Immature natural killer cell (primary cell): ENCODE measurements around the gene DND1. TPM values are rescaled to one million over a fixed set of nuclear protein-coding genes. Genes with fewer than 3 reads are reported as not detected.
A peak's percentile ranks its signal among the peaks of the same experiment; 100 is the strongest.
"Not testable (repeated sequence)": the region's sequence is repeated elsewhere in the genome, so short reads cannot be mapped to it uniquely, and the experiment has no call there.

Experiments used
- DNase-seq, 3 donors: peaks; one replicate each; pipeline ENCODE4 v3.0.0; 2022; ENCODE audit warnings: mixed read lengths in 1 of 3
- H3K27ac Mint-ChIP-seq, 6 donors: one replicate each; pipeline ENCODE4 v1.8.0; 2020; ENCODE audit warnings: mixed read lengths in 6 of 6, mild to moderate bottlenecking in 5 of 6, inconsistent platforms in 4 of 6, moderate library complexity in 3 of 6
- H3K27me3 Mint-ChIP-seq, 3 donors: one replicate each; pipeline ENCODE4 v1.8.0; 2020 to 2021; ENCODE audit warnings: low read depth in 3 of 3, mild to moderate bottlenecking in 3 of 3, mixed read lengths in 3 of 3, moderate library complexity in 3 of 3, inconsistent platforms in 1 of 3
- H3K36me3 Mint-ChIP-seq, 3 donors: one replicate each; pipeline ENCODE4 v1.8.0; 2020; ENCODE audit warnings: mixed read lengths in 3 of 3, inconsistent platforms in 2 of 3, mild to moderate bottlenecking in 2 of 3
- H3K4me1 Mint-ChIP-seq, 2 donors: one replicate each; pipeline ENCODE4 v1.8.0; 2020; ENCODE audit warnings: inconsistent platforms in 2 of 2, mild to moderate bottlenecking in 2 of 2, mixed read lengths in 2 of 2, moderate library complexity in 1 of 2
- H3K4me3 Mint-ChIP-seq, 5 donors: one replicate each; pipeline ENCODE4 v1.8.0; 2020; ENCODE audit warnings: mild to moderate bottlenecking in 5 of 5, mixed read lengths in 5 of 5, inconsistent platforms in 3 of 5, moderate library complexity in 3 of 5
- H3K9me3 Mint-ChIP-seq, 6 donors: one replicate each; pipeline ENCODE4 v1.8.0; 2020; ENCODE audit warnings: mild to moderate bottlenecking in 6 of 6, mixed read lengths in 6 of 6, inconsistent platforms in 4 of 6, moderate library complexity in 3 of 6
- polyA plus RNA-seq, 3 donors: library from polyadenylated mRNA; unstranded; fragments of 300-500 nt; fragmentation: Illumina TruSeq; gene quantifications; one replicate each; pipeline ENCODE4 v1.2.3, GENCODE V29; 2021

The DND1 gene
- not detected for polyA plus RNA-seq

GRCh38 chr5:140673187-140673976, at the start of gene DND1:
DND1 (minus strand) TSS chr5:140673576; CDS start chr5:140673542, 34 bp downstream.
- H3K4me1 Mint-ChIP-seq, result peaks cover 0 to under 1% of the 10 kb centered on the region in 2 donors
- no peak within 1 kb of the TSS for H3K4me3 Mint-ChIP-seq
- no peak for DNase-seq
- no peaks in the 10 kb centered on the region for H3K9me3 Mint-ChIP-seq
- H3K27ac Mint-ChIP-seq, result peak within 1 kb of the TSS in 1 of 6 donors; percentile 30
- peaks cover 6 to 47% (median 19%) of the 10 kb centered on the region in 3 donors for H3K36me3 Mint-ChIP-seq
- peaks cover 0 to 2% (median 0%) of the 10 kb centered on the region in 3 donors for H3K27me3 Mint-ChIP-seq

GRCh38 chr5:140721395-140721794, 48.0 kb upstream of the DND1 start:
- Mint-ChIP-seq H3K27me3 (peaks cover 3 to 17% (median 16%) of the 10 kb centered on the region in 3 donors), H3K4me1 (peaks cover 6 to 10% of the 10 kb centered on the region in 2 donors)
- not testable (repeated sequence) for H3K4me3 Mint-ChIP-seq, DNase-seq, H3K27ac Mint-ChIP-seq, H3K36me3 Mint-ChIP-seq, H3K9me3 Mint-ChIP-seq

DNA sequence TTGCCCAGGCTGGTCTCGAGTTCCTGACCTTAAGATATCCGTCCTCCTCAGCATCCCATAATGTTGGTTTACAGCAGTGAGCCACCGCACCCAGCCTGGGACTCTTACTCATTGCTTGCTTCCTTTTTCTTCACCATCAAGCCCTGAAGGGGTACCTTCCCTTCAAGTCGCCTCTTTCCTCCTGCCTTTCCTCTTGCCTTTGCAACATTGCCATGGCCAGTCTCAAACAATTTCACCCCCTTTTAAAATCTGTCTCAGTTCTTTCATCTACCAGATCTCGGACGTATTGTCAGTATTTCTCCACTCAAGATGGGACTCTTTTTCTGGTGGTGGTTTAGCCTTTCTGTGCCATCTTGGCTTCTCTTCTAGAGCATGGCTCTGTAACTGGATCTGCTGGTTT, 47.4 kb upstream of the DND1 start:
- not testable (repeated sequence) for H3K27ac Mint-ChIP-seq, DNase-seq, H3K9me3 Mint-ChIP-seq, H3K36me3 Mint-ChIP-seq, H3K4me3 Mint-ChIP-seq, H3K4me1 Mint-ChIP-seq
- peaks cover 2 to 14% (median 12%) of the 10 kb centered on the region in 3 donors for H3K27me3 Mint-ChIP-seq

GRCh38 chr5:140718266-140718592, 44.9 kb upstream of the DND1 start:
- Mint-ChIP-seq H3K27ac (no peak overlapping the region), H3K4me3 (peak overlapping the region in 1 of 5 donors; percentile 31), H3K9me3 (no peaks in the 10 kb centered on the region), H3K4me1 (peaks cover under 1 to 2% of the 10 kb centered on the region in 2 donors), H3K36me3 (no peaks in the 10 kb centered on the region), H3K27me3 (peaks cover 0 to 13% (median 6%) of the 10 kb centered on the region in 3 donors)
- no peak for DNase-seq

GRCh38 chr5:140716238-140716637, 42.9 kb upstream of the DND1 start:
- H3K9me3 Mint-ChIP-seq, H3K4me3 Mint-ChIP-seq, H3K36me3 Mint-ChIP-seq, DNase-seq, H3K27ac Mint-ChIP-seq: not testable (repeated sequence)
- Mint-ChIP-seq H3K4me1 (peaks cover 11 to 15% of the 10 kb centered on the region in 2 donors), H3K27me3 (peaks cover 6 to 18% (median 6%) of the 10 kb centered on the region in 3 donors)

DNA sequence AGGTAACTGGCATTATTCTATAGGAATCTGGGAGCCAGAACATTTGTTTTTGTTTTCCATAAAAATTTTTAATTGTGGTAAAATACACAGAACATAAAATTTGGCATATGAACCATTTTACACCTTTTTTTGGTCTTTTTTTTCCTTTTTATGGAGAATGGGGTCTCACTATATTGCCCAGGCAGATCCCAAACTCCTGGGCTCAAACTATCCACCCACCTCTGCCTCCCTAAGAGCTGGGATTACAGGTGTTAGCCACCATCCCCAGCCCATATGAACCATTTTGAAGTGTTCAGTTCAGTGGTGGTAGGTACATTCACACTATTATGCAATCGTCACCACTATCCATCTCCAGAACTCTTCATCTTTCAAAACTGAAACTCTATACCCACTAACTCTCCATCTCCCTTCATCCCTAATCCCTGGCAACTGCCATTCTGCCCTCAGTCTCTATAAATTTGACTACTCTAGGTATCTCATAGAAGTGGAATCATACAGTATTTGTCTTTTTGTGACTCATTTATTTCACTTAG, 40.3 kb upstream of the DND1 start:
- H3K27ac Mint-ChIP-seq, result no peak overlapping the region
- no peaks in the 10 kb centered on the region for H3K36me3 Mint-ChIP-seq
- H3K4me1 Mint-ChIP-seq, result peaks cover 25 to 29% of the 10 kb centered on the region in 2 donors
- H3K9me3 Mint-ChIP-seq, result peaks cover 0 to 3% (median 0%) of the 10 kb centered on the region in 6 donors
- H3K27me3 Mint-ChIP-seq, result peaks cover 11 to 19% (median 18%) of the 10 kb centered on the region in 3 donors
- no peak for DNase-seq
- peak overlapping the region in 1 of 5 donors; percentile 3 for H3K4me3 Mint-ChIP-seq

DNA sequence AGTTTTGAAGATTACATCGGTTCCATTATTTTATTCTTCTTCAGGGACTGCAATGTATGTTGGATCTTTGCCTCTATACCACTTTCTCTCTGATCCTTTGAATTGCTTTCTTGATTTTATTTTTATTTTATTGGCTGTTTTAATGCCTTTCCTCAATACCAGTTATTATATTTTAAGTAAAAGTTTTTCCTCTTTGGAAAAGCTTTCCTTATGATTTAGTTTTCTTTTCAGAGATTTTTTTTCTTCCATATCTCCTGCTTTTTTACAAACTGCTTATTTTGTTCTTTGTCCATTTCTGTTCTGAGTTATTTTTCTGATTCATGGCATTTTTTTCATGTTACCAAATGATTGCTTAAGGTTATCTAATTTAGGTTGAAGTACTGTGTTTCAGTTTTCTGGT, 38.4 kb upstream of the DND1 start:
- Mint-ChIP-seq H3K27me3 (peaks cover 11 to 18% (median 17%) of the 10 kb centered on the region in 3 donors), H3K36me3 (no peaks in the 10 kb centered on the region), H3K4me1 (peaks cover 25 to 29% of the 10 kb centered on the region in 2 donors), H3K27ac (peak overlapping the region in 5 of 6 donors; percentile 38 to 100 (median 99)), H3K9me3 (peaks cover 0 to 3% (median 0%) of the 10 kb centered on the region in 6 donors), H3K4me3 (peak overlapping the region; percentile 93 to 99 (median 97))
- no peak for DNase-seq

DNA sequence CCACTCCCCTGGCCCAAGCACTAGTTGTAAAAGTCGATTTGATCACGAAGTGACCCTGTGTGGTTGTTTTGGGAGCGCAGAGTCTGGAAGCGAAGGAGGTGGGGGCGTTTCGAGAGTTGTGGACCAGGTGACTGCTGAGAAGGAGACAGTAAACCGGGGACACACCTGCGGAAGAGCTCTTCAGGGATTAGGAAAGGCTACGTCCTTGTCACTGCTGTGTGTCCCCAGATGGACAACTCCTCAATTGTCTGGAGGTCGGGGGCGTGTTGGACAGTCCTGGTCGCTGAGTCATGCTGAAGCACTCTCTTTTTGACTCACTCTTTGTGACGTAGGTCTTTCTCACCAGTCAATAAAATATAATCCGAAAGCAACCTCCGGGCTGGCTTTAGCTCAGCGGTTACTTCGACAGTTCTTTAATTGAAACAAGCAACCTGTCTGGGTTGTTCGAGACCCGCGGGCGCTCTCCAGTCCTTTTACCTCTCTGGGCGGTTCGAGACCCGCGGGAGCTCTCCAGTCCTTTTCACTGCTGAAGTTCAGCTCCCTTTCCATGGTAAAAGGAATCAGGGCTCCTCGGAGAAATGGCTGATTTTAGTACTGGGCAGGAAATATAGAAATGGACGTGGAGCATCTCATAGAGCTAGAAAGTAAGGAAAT, 37.6 kb upstream of the DND1 start:
- H3K4me1 Mint-ChIP-seq, result peaks cover 25 to 29% of the 10 kb centered on the region in 2 donors
- H3K27ac Mint-ChIP-seq, result peak overlapping the region; percentile 92 to 100 (median 99)
- peak overlapping the region; percentile 93 to 99 (median 97) for H3K4me3 Mint-ChIP-seq
- H3K27me3 Mint-ChIP-seq, result peaks cover 11 to 18% (median 17%) of the 10 kb centered on the region in 3 donors
- H3K9me3 Mint-ChIP-seq, result peaks cover 0 to 3% (median 0%) of the 10 kb centered on the region in 6 donors
- DNase-seq, result peak; percentile 94 to 96 (median 95)
- peaks cover 2 to 3% (median 3%) of the 10 kb centered on the region in 3 donors for H3K36me3 Mint-ChIP-seq

DNA sequence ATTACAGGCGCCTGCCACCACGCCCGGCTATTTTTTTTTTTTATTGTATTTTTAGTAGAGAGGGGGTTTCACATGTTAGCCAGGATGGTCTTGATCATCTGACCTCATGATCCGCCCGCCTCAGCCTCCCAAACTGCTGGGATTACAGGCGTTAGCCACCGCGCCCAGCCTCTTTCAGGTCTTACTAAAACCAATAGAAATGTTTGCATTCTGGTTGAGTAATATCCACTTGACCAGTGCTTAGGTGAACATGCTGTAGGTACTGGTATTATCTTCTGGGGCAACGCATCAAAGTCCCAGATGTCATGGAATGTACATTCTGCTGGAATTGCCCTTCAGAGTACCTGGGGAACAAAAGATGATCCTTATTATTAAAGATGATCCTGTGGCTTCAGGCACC, 35.4 kb upstream of the DND1 start:
- H3K27me3 Mint-ChIP-seq, result peaks cover 11 to 20% (median 17%) of the 10 kb centered on the region in 3 donors
- peak overlapping the region in 3 of 5 donors; percentile 97 to 99 (median 97) for H3K4me3 Mint-ChIP-seq
- H3K4me1 Mint-ChIP-seq, result peaks cover 25 to 29% of the 10 kb centered on the region in 2 donors
- peak overlapping the region in 1 of 6 donors; percentile 100 for H3K27ac Mint-ChIP-seq
- H3K9me3 Mint-ChIP-seq, DNase-seq: not testable (repeated sequence)
- peaks cover 14 to 19% (median 19%) of the 10 kb centered on the region in 3 donors for H3K36me3 Mint-ChIP-seq

DNA sequence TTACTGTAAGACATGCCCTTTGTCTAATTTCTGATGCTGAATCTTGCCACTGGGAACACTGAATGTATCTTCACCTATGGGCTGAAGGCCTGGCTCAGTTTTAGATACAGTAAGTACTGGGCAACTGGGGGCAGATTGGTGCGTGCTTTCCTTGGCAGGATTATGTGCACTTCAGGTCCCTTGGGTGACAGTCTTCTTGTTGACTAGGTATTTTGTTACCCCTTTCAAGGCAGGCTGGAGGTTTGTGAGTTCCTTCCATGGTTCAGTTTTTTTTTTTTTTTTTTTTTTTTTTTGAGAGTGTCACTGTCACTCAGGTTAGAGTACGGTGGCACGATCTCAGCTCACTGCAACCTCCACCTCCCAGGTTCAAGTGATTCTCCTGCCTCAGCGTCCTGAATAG, 34.4 kb upstream of the DND1 start:
- Mint-ChIP-seq H3K4me3 (no peak overlapping the region), H3K36me3 (peaks cover 17 to 23% (median 21%) of the 10 kb centered on the region in 3 donors)

GRCh38 chr5:140700177-140701144, 27.1 kb upstream of the DND1 start, which contains the start of gene ZMAT2:
ZMAT2 (plus strand) TSS chr5:140700447; CDS start chr5:140700461, 14 bp downstream.
- peaks cover 42 to 60% (median 47%) of the 10 kb centered on the region in 3 donors for H3K36me3 Mint-ChIP-seq

More for the DNA sequence above, 34.4 kb upstream of the DND1 start:
- peak overlapping the region in 4 of 6 donors; percentile 26 to 69 (median 51) for H3K27ac Mint-ChIP-seq
- H3K27me3 Mint-ChIP-seq, result peaks cover 11 to 20% (median 17%) of the 10 kb centered on the region in 3 donors
- H3K9me3 Mint-ChIP-seq, result peaks cover 0 to 3% (median 0%) of the 10 kb centered on the region in 6 donors
- DNase-seq, result no peak
- H3K4me1 Mint-ChIP-seq, result peaks cover 22 to 23% of the 10 kb centered on the region in 2 donors

GRCh38 chr5:140696891-140697492, 23.6 kb upstream of the DND1 start:
- H3K27me3 Mint-ChIP-seq, result peaks cover 2 to 5% (median 2%) of the 10 kb centered on the region in 3 donors
- peaks cover 39 to 44% of the 10 kb centered on the region in 2 donors for H3K4me1 Mint-ChIP-seq
- no peak for DNase-seq
- no peaks in the 10 kb centered on the region for H3K9me3 Mint-ChIP-seq
- peak overlapping the region in 3 of 6 donors; percentile 18 to 49 (median 30) for H3K27ac Mint-ChIP-seq
- H3K4me3 Mint-ChIP-seq, result no peak overlapping the region
- peaks cover 32 to 51% (median 33%) of the 10 kb centered on the region in 3 donors for H3K36me3 Mint-ChIP-seq

More at GRCh38 chr5:140700177-140701144, 27.1 kb upstream of the DND1 start, which contains the start of gene ZMAT2:
- Mint-ChIP-seq H3K4me1 (peaks cover 25 to 28% of the 10 kb centered on the region in 2 donors), H3K4me3 (peak within 1 kb of the TSS; percentile 96 to 100 (median 99)), H3K9me3 (no peaks in the 10 kb centered on the region), H3K27ac (peak within 1 kb of the TSS; percentile 95 to 98 (median 98)), H3K27me3 (peaks cover 2 to 5% (median 2%) of the 10 kb centered on the region in 3 donors)
- DNase-seq, result peak; percentile 91 to 94 (median 93)
